ENCODE data around the gene CNRIP1.

CNRIP1 gene

GRCh38 chr2:68274022-68274421 is 45.7 kb downstream of the CNRIP1 start:
- H3K4me1 ChIP-seq (ENCODE audit: insufficient read depth, poor library complexity, severe bottlenecking), result no peaks in the 10 kb centered on the region
- ATAC-seq (ENCODE audit: low read depth) (no peak), DNase-seq (ENCODE audit: low spot score) (no peak)
- no peak overlapping the region for H3K4me3 ChIP-seq (ENCODE audit: severe bottlenecking)
- no peaks in the 10 kb centered on the region for H3K27me3 ChIP-seq (ENCODE audit: insufficient read depth, poor library complexity, severe bottlenecking)
- TF ChIP-seq CTCF (IDR thresholded peaks at IDR 0.05; ENCODE audit: poor library complexity, severe bottlenecking), result no peak
- H3K27ac ChIP-seq (ENCODE audit: poor library complexity, severe bottlenecking), result no peak overlapping the region
- no peaks in the 10 kb centered on the region for H3K9me3 ChIP-seq (ENCODE audit: severe bottlenecking)
- H3K36me3 ChIP-seq (ENCODE audit: low read depth), result no peaks in the 10 kb centered on the region

DNA sequence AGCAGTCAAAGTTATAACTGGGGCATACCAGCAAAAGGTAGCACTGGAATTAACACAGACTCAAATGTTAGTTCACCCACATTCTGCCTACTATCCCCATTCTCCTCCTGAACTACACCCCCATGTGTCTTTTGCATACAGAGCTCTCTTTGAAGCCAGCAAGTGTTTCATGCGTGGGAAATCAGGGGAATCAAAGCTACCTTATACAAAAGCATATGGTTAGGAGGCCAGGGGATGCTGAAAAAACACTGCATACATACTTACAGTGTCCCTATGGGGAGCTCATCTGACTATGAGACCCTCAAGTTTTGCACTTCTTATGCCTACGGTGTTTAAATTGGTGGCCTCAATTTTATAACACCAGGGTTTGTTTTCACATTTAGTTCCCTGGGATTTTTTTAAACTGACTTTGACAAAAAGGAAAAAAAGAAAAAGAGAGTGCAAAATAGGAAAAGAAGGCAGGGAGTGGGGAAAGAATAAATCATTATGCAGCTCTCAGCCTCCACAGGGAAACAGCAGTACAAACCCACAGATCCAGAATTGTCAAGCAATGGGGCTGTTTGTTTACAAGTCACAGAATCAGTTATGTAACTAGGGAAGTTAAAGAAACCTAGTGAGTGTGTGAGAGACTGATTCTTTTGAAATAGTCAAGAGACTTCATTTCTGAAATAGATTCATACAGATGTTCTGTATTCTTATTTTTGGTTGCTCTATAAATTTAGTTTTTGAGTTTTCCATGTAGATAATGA is 47.3 kb downstream of the CNRIP1 start:
- ATAC-seq (ENCODE audit: low read depth), result no peak
- TF ChIP-seq CTCF (IDR thresholded peaks at IDR 0.05; ENCODE audit: poor library complexity, severe bottlenecking), result no peak

DNA sequence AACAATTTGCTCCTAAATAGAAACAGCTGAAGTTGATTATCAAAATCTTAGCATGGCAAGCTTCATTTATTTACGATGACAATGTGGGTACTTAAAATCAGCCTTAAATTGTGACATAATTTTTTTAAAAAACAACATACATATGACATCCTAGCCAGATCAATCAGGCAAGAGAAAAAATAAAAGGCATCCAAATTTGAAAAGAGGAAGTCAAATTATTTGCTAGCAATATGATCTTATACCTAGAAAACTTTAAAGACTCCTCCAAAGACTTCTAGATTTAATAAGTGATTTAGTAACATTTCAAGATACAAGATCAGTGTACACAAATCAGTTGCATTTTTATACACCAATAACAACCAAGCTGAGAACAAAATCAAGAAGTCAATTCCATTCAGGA is 53.1 kb downstream of the CNRIP1 start:
- H3K4me3 ChIP-seq (ENCODE audit: severe bottlenecking), result no peak overlapping the region
- no peak overlapping the region for H3K27ac ChIP-seq (ENCODE audit: poor library complexity, severe bottlenecking)
- H3K4me1 ChIP-seq (ENCODE audit: insufficient read depth, poor library complexity, severe bottlenecking), result no peaks in the 10 kb centered on the region
- no peak for ATAC-seq (ENCODE audit: low read depth)
- TF ChIP-seq CTCF (IDR thresholded peaks at IDR 0.05; ENCODE audit: poor library complexity, severe bottlenecking), result no peak
- H3K36me3 ChIP-seq (ENCODE audit: low read depth), result no peaks in the 10 kb centered on the region
- H3K9me3 ChIP-seq (ENCODE audit: severe bottlenecking), result no peaks in the 10 kb centered on the region
- no peak for DNase-seq (ENCODE audit: low spot score)
- H3K27me3 ChIP-seq (ENCODE audit: insufficient read depth, poor library complexity, severe bottlenecking), result no peaks in the 10 kb centered on the region

More for the DNA sequence above, 47.3 kb downstream of the CNRIP1 start:
- H3K27ac ChIP-seq (ENCODE audit: poor library complexity, severe bottlenecking), result no peak overlapping the region
- H3K4me3 ChIP-seq (ENCODE audit: severe bottlenecking), result no peak overlapping the region
- no peaks in the 10 kb centered on the region for H3K27me3 ChIP-seq (ENCODE audit: insufficient read depth, poor library complexity, severe bottlenecking)
- H3K36me3 ChIP-seq (ENCODE audit: low read depth), result no peaks in the 10 kb centered on the region
- no peaks in the 10 kb centered on the region for H3K9me3 ChIP-seq (ENCODE audit: severe bottlenecking)
- H3K4me1 ChIP-seq (ENCODE audit: insufficient read depth, poor library complexity, severe bottlenecking), result no peaks in the 10 kb centered on the region
- no peak for DNase-seq (ENCODE audit: low spot score)

- H3K36me3 ChIP-seq (ENCODE audit: low read depth), result no peaks in the 10 kb centered on the region
- H3K4me1 ChIP-seq (ENCODE audit: insufficient read depth, poor library complexity, severe bottlenecking), result no peaks in the 10 kb centered on the region
- no peak for TF ChIP-seq CTCF (IDR thresholded peaks at IDR 0.05; ENCODE audit: poor library complexity, severe bottlenecking)
- H3K27ac ChIP-seq (ENCODE audit: poor library complexity, severe bottlenecking), result no peak overlapping the region
- no peaks in the 10 kb centered on the region for H3K27me3 ChIP-seq (ENCODE audit: insufficient read depth, poor library complexity, severe bottlenecking)
- H3K9me3 ChIP-seq (ENCODE audit: severe bottlenecking), result no peaks in the 10 kb centered on the region
- H3K4me3 ChIP-seq (ENCODE audit: severe bottlenecking), result no peak overlapping the region
- ATAC-seq (ENCODE audit: low read depth) (no peak), DNase-seq (ENCODE audit: low spot score) (no peak)
These were observed 56.1 kb downstream of the CNRIP1 start for GRCh38 chr2:68263632-68264031.

- Histone ChIP-seq H3K27ac (ENCODE audit: poor library complexity, severe bottlenecking) (no peak overlapping the region), H3K36me3 (ENCODE audit: low read depth) (no peaks in the 10 kb centered on the region), H3K27me3 (ENCODE audit: insufficient read depth, poor library complexity, severe bottlenecking) (no peaks in the 10 kb centered on the region), H3K4me3 (ENCODE audit: severe bottlenecking) (no peak overlapping the region), H3K9me3 (ENCODE audit: severe bottlenecking) (no peaks in the 10 kb centered on the region), H3K4me1 (ENCODE audit: insufficient read depth, poor library complexity, severe bottlenecking) (peaks cover 20% of the 10 kb centered on the region)
- DNase-seq (ENCODE audit: low spot score), result no peak
- TF ChIP-seq CTCF (IDR thresholded peaks at IDR 0.05; ENCODE audit: poor library complexity, severe bottlenecking), result no peak
- ATAC-seq (ENCODE audit: low read depth), result no peak
These were observed 60.9 kb downstream of the CNRIP1 start for GRCh38 chr2:68258851-68259250.

Data from RWPE2 (cell line).